Raji (cell line): ENCODE results near the gene TFF1.

Source experiments
- POLR2A ChIP-seq: IDR thresholded peaks from 2 replicates; pipeline ENCODE4 v1.6.1; 2011; ENCODE audit warnings: low read depth, low read length, control low read depth; ENCODE audit not compliant: insufficient read depth

TFF1 gene

DNA sequence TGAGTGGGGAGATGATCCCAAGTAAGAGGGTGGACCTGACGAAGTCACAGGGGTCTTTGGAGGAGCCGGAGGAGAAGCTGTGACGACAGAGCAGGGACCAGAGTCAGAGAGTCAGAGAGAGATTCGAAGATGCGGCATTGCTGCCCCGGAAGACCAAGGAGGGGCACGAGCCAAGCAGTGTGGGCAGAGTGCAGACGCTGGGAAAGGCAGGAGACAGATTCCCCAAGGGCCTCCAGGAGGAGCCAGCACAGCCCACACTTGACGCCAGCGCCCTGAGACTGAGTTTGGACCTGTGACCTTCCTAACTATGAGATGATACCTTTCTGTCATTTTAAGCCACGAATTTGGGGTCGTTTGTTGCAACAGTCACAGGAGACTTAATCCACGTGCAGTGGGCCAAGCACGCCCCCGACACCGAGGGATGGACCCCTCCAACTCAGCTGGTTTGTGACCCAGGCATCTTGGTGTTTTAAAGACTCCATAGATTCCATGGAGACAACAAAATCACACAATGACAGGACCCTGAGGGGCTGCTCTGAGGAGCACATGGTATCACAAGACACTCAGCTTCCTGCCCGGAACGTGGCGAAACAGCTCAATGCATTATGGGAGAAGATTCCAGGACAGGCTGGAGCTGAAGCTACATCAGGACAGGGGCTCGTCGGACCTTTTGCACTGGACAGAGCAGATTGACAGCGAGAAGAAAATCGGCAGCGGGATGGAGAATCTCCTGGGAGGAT, 11.0 kb upstream of the TFF1 start:
- TF ChIP-seq POLR2A: no peak

DNA sequence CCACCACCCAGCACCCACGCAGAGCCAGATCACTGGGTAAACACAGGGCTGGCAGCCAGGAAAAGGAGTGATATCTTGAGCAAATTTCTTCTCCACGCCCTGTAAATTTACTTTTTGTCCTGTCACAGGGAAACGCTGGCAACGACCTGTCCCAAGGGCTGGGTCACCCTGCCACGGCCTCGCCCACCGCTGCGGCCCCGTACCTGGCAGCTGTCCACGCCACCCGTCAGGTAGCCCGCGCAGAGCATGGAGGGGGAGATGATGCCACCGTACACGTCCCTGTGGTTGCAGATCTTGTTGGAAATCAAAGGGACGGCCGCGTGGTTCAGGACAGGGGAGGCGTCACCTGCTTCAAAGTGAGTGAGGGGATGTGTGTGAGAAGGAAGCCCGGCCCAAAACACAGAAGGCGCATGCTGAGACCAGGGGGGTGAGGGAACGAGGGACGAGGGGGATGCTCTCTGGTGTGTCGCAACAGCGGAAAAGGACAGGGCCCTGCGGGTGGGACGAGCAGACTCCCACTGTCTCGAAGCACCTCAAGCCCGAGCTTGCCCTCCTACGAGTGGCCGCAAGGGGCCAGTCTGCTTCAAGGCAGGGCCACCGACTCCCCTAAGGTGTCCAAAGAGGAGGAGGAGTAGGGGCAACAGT, 10.1 kb upstream of the TFF1 start:
- TF ChIP-seq POLR2A: no peak

GRCh38 chr21:42375966-42376337, 9.6 kb upstream of the TFF1 start:
- no peak for TF ChIP-seq POLR2A

- no peak for TF ChIP-seq POLR2A
Observed at GRCh38 chr21:42375506-42375905, 9.2 kb upstream of the TFF1 start.

- no peak for TF ChIP-seq POLR2A
Observed at GRCh38 chr21:42374864-42375499, 8.6 kb upstream of the TFF1 start.

DNA sequence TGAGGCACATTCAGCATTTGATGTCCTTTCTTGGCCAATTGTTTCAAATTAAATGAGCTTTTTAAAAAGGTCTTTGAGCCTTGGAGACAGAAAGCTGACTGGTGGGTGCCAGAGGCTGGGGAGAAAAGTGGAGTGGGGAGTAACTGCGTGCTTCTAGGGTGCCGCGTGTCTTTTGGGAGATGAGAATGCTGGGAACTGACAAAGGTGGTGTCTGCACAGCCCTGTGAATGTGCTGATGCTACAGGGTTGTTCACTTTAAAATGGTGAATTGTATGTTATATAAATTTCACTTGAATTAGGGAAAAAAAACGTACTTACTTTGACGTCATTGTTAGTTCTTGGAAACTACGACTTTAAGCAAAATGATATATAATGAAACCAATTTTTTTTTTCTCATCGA, 8.1 kb upstream of the TFF1 start:
- no peak for TF ChIP-seq POLR2A

- TF ChIP-seq POLR2A: no peak
Observed at GRCh38 chr21:42373908-42374455, 7.6 kb upstream of the TFF1 start.

DNA sequence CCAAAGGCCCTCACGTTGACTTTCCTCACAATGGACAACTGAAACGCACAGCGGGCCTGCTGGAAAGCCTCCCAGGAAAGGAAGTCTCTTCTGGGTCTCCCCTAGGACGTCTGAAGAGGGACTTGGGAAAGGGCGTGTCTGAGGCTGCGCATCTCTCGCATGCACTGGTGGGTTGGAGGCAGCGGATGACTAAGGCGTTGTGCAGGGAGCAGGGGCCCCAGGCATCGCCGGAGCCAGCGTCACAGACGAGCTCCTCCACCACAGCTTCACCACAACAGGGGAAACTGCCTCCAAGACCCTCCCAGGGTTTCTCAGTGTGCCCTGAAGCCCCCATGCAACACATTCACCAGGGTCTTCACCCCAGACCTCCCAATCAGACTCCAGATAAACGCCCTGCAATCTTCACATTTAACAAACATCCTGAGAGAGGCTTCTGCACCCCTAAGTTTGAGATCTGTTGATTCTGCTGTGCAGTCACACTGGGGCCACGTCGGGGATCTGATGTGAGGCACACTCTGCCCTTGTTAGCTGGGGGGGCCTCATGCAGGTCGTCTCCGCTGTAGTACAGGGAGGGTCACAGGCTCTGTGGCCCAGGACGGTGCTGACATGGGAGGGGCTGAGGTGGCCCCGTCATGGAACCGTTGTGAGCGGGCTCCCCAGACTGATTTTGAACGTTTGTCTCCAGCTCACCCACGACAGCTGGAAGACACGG, 7.0 kb upstream of the TFF1 start:
- TF ChIP-seq POLR2A: no peak

DNA sequence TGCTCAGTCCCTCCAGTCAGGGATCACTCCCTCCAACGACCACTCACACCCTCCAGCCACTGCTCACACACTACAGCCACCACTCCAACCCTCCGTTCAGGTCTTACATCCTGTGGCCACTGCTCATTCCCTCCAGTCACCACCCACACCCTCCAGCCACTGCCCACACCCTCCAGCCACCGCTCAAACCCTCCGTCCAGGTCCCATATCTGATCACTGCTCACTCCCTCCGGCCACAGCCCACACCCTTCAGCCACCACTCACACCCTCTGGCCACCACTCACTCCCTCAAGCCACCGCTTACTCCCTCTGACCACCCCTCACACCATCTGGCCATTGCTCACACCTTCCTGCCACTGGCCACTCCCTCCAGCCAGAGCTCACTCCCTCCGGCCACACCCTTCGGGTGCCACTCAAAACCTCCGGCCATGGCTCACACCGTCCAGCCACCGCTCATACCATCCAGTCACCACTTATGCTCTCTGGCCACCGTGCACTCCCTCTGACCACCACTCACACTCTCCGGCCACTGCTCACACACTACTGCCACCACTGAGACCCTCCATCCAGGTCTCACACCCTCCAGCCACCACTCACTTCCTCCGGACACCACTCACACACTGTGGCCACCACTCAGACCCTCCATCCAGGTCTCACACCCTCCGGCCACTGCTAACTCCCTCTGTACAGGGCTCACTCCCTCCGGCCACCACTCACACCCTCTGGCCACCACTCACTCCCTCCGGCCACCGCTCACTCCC, 4.7 kb upstream of the TFF1 start:
- no peak for TF ChIP-seq POLR2A

DNA sequence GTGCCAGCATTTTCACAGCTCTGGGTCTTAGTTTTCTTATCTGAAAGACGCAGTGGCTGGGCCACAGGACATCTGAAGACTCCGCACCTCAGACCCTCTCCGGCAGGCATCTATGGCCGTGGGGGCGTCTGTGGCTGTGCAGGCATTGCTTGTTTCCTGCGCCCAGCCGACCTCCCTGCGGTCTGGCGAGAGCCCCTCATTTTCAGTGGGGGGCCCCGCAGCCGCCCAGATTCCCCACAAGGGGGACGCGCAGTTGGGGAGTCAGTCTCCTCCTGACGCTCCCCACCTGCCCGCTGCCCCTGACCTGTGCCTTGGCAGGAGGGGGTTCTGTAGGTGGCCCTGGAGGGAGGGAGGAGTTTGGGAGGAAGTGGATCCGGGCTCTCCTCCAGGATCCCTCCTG, 3.5 kb upstream of the TFF1 start:
- TF ChIP-seq POLR2A: no peak

DNA sequence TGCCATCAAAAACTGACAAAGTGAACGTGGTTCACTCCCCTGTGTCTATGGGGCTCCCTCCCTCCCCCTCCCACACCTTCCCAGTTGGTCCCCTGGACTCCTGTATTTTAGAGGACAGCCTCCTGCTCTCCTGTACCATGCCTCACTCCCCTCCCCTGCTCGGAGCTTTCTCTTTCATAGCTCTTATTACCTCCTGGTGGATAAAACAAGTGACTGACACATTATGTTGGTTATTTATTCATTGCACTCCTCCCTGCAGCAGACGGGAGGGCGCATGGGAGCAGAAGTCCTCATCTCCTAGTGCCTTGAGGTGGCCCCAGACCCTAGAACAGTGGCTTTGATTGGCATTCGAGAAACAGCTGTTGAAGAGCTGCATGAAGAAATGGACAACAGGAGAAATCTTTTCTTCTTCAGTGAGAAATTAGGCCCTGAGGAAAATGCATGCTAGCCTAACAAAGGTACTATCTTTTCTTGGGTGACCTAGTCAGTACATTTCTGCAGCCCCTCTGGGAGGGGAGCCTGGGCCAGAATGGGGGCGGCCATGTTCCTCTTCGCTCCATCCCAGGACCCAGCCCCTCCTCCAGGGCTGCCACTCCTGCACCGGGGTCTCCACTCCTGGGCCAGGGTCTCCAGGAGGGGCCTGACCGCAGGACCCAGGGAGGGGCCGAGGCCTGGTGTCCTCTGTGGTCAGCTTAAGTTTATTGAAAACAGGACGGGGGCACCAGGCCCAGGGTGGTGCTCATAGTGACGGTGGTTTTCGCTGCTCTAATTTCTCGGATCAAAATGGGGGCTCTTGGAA, 1.2 kb upstream of the TFF1 start:
- no peak for TF ChIP-seq POLR2A

DNA sequence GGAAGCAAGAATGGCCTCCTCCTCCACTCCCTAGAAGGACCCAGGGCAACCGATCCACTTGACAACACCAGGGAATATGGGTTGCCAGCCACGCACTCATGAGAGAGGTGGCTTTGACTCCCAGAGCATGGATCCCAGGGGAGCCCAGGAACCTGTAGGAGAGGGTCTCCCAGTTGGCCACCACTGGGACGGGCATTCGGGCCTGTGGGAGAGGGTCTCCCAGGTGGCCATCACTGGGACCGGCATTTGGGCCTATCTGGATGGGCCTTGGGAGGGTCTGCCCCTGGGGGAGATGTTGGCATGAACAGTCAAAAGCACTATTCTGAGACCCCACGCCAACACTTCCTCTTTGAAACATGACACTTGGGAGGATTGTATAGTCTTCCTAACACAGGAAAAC, 565 bp downstream of the TFF1 start:
- no peak for TF ChIP-seq POLR2A

DNA sequence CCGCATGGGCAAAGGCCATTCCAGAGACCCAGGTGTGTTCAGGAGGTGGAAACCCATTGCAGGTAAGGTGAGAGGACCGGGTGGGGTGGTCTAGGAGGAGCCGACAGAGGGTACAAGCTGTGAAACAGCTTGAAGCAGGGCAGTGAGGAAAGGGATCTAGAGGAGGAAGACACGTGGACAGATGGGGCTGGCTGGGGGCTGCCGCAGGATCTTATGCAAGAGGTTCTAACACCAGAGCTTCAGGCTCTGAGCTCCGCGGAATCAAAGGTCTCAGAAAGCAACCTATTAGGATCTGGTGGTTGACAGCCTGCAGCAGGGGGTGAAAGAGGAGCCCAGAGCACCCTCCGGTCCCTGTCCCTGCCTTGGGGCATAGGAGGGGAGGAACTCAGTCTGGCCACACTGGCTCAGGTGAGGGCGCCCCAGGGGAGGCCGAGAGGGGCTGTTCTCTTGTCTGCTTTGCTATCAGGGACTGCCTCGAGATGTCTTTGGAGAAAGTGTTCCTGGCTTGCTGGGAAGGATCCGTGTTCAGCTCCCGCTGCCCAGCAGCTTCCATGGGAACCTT, 1.9 kb downstream of the TFF1 start:
- TF ChIP-seq POLR2A: no peak

DNA sequence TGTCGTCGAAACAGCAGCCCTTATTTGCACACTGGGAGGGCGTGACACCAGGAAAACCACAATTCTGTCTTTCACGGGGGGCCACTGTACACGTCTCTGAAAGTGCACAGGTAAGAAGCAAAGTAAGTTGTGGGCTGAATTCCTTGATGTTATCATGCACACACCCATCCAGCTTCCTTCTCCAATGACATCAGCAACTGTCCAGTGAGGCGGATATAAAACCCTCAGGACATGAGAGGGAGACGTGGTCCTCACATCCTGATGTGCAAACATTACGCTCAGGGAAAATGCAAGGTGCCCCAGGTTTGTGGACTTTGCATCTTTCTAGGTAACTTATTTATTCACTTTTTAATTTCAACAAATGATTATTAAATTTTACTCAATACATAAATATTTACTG, 3.0 kb downstream of the TFF1 start:
- no peak for TF ChIP-seq POLR2A
